GM20000 (cell line): Measurements from ENCODE around the gene KRT75.
A peak's percentile ranks its signal among the peaks of the same experiment; 100 is the strongest.

Experiments used
- DNase-seq: peaks from one replicate; pipeline ENCODE4 v3.0.0; 2012; ENCODE audit warnings: low spot score
- TF ChIP-seq, protein P1 (sequence below): IDR thresholded peaks from 2 replicates; pipeline ENCODE4 v1.5.1; 2012; ENCODE audit warnings: mild to moderate bottlenecking, control low read depth; ENCODE audit errors: extremely low read depth, missing control alignments

KRT75 gene

DNA sequence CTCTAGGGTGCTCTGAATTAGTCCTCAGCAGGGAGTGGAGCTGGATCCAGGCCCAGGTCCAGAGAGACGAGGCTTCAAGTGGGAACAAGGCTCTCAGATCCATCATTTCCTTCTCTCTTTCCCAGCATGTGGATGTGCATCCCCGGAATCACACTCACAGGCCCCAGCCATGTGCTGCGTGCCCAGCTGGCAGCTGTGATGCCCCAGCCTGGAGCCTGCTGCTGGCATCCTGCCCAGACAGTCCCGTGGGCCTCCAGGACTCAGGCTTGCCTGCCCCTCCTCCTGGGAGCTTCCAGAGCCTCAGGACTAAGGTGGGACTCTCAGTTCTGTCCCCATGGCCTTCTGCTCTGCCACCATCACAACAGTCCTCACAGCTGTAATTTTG is 42.6 kb downstream of the KRT75 start:
- TF ChIP-seq, protein P1, sequence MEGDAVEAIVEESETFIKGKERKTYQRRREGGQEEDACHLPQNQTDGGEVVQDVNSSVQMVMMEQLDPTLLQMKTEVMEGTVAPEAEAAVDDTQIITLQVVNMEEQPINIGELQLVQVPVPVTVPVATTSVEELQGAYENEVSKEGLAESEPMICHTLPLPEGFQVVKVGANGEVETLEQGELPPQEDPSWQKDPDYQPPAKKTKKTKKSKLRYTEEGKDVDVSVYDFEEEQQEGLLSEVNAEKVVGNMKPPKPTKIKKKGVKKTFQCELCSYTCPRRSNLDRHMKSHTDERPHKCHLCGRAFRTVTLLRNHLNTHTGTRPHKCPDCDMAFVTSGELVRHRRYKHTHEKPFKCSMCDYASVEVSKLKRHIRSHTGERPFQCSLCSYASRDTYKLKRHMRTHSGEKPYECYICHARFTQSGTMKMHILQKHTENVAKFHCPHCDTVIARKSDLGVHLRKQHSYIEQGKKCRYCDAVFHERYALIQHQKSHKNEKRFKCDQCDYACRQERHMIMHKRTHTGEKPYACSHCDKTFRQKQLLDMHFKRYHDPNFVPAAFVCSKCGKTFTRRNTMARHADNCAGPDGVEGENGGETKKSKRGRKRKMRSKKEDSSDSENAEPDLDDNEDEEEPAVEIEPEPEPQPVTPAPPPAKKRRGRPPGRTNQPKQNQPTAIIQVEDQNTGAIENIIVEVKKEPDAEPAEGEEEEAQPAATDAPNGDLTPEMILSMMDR = no peak
- DNase-seq = no peak

DNA sequence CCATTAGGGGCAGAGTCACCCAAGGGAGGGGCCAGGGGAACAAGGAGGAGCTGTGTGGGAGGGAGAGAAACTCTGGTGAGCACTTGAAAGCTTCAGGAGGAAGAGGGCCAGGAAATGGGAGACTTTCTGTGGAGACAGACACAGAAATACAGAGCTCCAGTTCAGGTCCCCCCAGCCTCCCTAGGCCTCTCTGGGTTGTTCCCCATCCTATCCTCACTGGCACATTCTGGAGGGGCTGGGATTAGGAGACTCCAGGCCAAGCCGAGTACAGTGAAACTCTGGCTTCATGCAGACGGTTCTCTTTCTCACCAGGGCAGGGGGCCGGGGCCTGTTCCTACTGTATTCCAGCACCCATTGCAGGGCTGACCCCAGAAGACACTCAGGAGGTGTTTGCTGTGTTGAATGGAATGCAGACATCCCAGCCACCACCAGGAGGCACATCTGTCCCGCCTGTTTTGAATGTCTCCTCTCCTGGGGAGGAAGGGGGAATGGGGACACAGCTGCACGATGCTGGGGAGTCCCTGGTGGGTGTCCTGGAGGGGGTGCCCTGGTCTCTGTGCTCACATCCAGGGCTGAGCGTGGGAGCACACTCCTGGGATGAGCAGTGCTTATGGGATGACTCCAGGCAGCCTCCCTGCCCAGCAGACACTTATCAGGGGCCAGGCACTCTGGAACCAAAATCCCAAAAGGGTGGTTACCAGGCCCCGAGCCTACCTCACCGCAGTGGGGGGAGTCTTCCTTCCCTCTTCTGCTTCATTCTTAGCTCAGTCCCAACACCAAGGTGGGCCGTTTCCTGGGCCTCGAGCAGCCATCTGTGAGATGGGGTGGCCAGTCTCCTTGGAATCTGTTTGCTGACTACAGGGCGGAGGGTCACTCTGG is 43.2 kb downstream of the KRT75 start:
- no peak for DNase-seq

DNA sequence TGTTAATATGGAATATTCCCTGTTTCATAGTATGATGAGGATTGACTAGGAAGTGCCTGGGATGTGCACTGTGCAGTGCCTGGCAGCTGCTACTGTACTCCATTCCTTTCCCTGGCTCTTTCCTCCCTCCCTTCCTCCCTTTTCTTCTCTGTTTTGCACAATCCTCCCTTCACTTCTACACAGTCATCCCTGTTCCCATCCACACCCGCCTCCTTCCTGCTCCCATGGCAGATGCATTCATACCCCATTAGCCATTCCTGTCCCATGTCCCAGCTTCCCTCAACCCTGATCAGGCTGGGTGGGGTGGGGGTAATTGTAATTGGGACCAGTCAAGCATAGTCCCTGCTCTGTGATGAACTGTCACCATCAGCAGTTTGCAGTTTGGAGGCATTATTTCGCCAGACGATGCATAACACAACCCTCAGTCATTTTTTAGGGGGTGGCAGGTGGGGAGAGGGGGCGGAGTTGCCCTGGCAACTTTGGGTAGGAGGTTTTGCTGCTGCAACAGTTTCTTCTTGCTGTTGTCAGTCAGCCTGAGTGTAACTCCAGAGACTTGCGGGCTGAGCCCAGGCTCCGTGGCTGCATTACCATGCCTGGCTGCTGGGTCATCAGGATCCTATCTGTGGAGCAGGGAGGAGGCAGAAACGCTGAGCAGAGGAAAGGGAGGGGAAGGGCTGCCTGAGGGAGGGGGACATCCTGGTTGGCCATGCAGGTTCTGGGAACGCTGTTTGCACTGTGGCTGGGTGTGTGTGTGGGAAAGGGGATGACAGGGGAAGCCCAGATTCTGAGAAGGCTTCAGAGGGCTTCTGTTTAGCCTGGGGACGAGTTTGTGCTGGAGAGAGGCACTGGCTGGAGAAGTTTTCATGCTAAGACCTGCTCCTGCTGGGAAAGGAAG is 44.6 kb downstream of the KRT75 start:
- DNase-seq = no peak
- TF ChIP-seq, protein P1 = no peak

More for the DNA sequence above, 43.2 kb downstream of the KRT75 start:
- TF ChIP-seq, protein P1 = peak; percentile 28

DNA sequence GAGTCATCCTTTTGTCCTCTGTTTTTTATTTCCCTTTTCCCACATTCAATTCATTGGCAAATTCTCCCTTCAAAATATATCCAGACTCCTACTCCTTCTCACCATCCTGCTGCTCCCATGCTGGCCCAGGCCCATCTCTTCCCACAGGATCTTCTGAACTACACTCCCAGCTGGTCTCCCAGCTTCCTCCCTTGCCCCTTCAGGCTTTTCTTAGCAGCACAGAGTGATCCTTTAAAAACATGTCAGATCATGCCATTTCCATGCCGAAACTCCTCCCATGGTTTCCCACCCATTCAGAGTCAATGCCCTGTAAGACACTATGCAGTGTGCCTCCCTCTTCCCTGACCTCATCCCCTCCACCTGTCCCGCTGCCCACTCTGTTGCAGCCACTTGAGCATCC is 46.3 kb downstream of the KRT75 start:
- DNase-seq = no peak
- TF ChIP-seq, protein P1 = no peak

DNA sequence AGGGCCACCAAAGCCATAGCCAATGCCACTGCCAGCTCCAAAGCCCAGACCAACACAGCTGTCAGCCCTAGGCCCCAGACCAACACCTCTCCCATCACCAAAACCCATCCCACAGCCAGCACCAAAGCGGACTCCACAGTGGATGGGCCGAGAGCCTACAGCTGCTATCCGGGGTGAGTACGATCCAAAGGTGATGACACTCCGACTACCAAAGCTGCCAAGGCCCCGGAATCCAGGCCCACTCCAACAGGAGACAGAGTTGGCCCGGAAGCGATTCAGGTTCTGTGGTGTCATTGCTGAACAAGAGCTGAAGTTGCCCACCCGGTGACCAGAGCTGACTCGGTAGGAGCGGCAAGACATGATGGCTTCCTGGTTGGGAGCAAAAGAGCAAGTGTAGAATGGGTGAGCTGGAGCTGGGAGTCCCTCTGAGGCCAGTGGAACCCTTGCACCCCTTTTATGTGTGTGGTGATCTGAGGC is 48.9 kb downstream of the KRT75 start, which contains the start of gene KRT84:
KRT84 (minus strand) TSS at position 427 of the 477 bp plus-strand sequence; CDS start at position 360, 67 bp downstream.
- TF ChIP-seq, protein P1 = no peak
- DNase-seq = no peak

DNA sequence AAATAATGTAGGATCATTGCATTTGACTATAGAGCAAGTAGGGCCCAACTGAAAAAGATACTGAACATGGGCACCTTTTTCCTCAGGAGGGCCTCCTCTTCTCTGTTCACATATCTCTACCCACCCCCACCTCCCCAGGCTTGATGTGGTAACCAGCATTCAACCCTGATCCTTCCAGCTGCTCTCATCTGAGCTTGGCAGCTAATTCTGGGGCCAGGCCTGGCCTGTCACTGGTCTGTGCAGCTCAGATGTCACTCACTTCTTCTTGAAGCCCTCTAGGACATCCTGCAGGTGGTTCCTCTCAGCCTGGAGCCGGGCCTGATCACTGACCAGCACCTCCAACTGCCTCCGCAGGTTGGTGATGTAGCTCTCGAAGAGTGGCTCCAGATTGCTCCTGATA is 50.8 kb downstream of the KRT75 start:
- TF ChIP-seq, protein P1 = no peak
- DNase-seq = no peak
